PC-9 (cell line): Measurements from ENCODE around the gene USP24.
"Not testable (repeated sequence)": the region's sequence is repeated elsewhere in the genome, so short reads cannot be mapped to it uniquely, and the experiment has no call there.

ENCODE experiments used
- CTCF ChIP-seq: fragments of 200-600 bp; sonication (generic); conservative IDR thresholded peaks from 2 replicates; pipeline ENCODE4 v1.6.1; 2017; ENCODE audit warnings: mixed run types, antibody characterized with exemption, mild to moderate bottlenecking, moderate library complexity
- EZH2 ChIP-seq: fragments of 200-600 bp; sonication (generic); IDR thresholded peaks from 2 replicates; pipeline ENCODE4 v1.8.0; 2017; ENCODE audit warnings: antibody characterized with exemption, low read depth

- not testable (repeated sequence) for TF ChIP-seq CTCF, EZH2
Measured at GRCh38 chr1:55191219-55191952, 23.8 kb downstream of the USP24 start.
